GM23248 (cell line): ENCODE data around the gene UBAC2. TPM values are rescaled to one million over a fixed set of nuclear protein-coding genes. Genes with fewer than 3 reads are reported as not detected.
A peak's percentile ranks its signal among the peaks of the same experiment; 100 is the strongest.

Experiments used
- DNase-seq: peaks from one replicate; pipeline ENCODE4 v3.0.0-alpha.2; 2015
- H2AFZ ChIP-seq: fragments of 200-600 bp; sonication (generic); 2 replicates; pipeline ENCODE4 v1.6.1; 2016; ENCODE audit warnings: antibody characterized with exemption
- H3F3A ChIP-seq: fragments of 200-600 bp; sonication (generic); 2 replicates; pipeline ENCODE4 v1.6.1; 2016; ENCODE audit warnings: mild to moderate bottlenecking, antibody characterized with exemption, mixed run types; ENCODE audit not compliant: insufficient read depth
- H3K27ac ChIP-seq: fragments of 200-600 bp; sonication (generic); 2 replicates; pipeline ENCODE4 v1.5.1; 2016; ENCODE audit warnings: mild to moderate bottlenecking
- H3K27me3 ChIP-seq: fragments of 200-600 bp; sonication (generic); replicated peaks from 2 replicates; pipeline ENCODE4 v1.6.1; 2016; ENCODE audit warnings: mild to moderate bottlenecking; ENCODE audit not compliant: insufficient read depth
- H3K36me3 ChIP-seq: fragments of 200-600 bp; sonication (generic); 2 replicates; pipeline ENCODE4 v1.6.1; 2016; ENCODE audit warnings: low read depth, mild to moderate bottlenecking
- H3K4me1 ChIP-seq: fragments of 200-600 bp; sonication (generic); 2 replicates; pipeline ENCODE4 v1.6.1; 2016; ENCODE audit warnings: mild to moderate bottlenecking; ENCODE audit not compliant: insufficient read depth
- H3K4me2 ChIP-seq: fragments of 200-600 bp; sonication (generic); one replicate; pipeline ENCODE4 v1.6.1; 2016; ENCODE audit warnings: mild to moderate bottlenecking; ENCODE audit not compliant: unreplicated experiment
- H3K4me3 ChIP-seq: fragments of 200-600 bp; sonication (generic); 2 replicates; pipeline ENCODE4 v1.5.1; 2016; ENCODE audit warnings: mild to moderate bottlenecking
- H3K79me2 ChIP-seq: fragments of 200-600 bp; sonication (generic); 2 replicates; pipeline ENCODE4 v1.6.1; 2016; ENCODE audit warnings: mild to moderate bottlenecking; ENCODE audit not compliant: insufficient read depth
- H3K9ac ChIP-seq: fragments of 200-600 bp; sonication (generic); 2 replicates; pipeline ENCODE4 v1.6.1; 2016; ENCODE audit warnings: mild to moderate bottlenecking
- H3K9me2 ChIP-seq: fragments of 200-600 bp; sonication (generic); 2 replicates; pipeline ENCODE4 v1.6.1; 2016; ENCODE audit warnings: mixed run types, mild to moderate bottlenecking, moderate library complexity; ENCODE audit not compliant: insufficient read depth
- H3K9me3 ChIP-seq: fragments of 200-600 bp; sonication (generic); one replicate; pipeline ENCODE4 v1.6.1; 2017; ENCODE audit warnings: low read depth
- H4K20me1 ChIP-seq: fragments of 200-600 bp; sonication (generic); 2 replicates; pipeline ENCODE4 v1.6.0; 2016; ENCODE audit not compliant: insufficient read depth
- EZH2 ChIP-seq: fragments of 200-600 bp; sonication (generic); IDR thresholded peaks from 2 replicates; pipeline ENCODE4 v1.6.1; 2018; ENCODE audit warnings: antibody characterized with exemption, mild to moderate bottlenecking; ENCODE audit not compliant: insufficient read depth, poor library complexity, severe bottlenecking
- EZH2phosphoT487 ChIP-seq: fragments of 200-600 bp; sonication (generic); IDR thresholded peaks from 2 replicates; pipeline ENCODE4 v1.6.1; 2018; ENCODE audit warnings: antibody characterized with exemption, moderate library complexity, mild to moderate bottlenecking, low read depth; ENCODE audit not compliant: insufficient read depth
- WGBS, 2 experiments: methylation state at CpG; one replicate each; pipeline ENCODE4 v1.1.6; 2015 to 2017; ENCODE audit warnings: low lambda C conversion rate in 2 of 2, low coverage in 1 of 2; ENCODE audit errors: missing lambda C conversion rate in 2 of 2; 5-methylcytosine and 5-hydroxymethylcytosine counted together
- in situ Hi-C: fragments of 300-500 bp; cut with MboI; formaldehyde crosslinking; loops from 2 replicates; pipeline ENCODE4 v1.15.0; 2020
- polyA plus RNA-seq: library from polyadenylated mRNA; unstranded; fragments of >200 nt; fragmentation: Nextera tagmentation; extraction: Ambion mirVana; gene quantifications from 2 replicates; pipeline ENCODE4 v1.2.1, GENCODE V29; 2016
- total RNA-seq: library from RNA; depleted of rRNA; stranded (reverse); fragments of >200 nt; shearing (Covaris generic); gene quantifications from 2 replicates; pipeline ENCODE4 v1.2.3, GENCODE V29; 2014

Gene UBAC2
- total and polyA plus RNA-seq, 2 experiments from 2014 or later, result 66.1 to 95.9 TPM

DNA sequence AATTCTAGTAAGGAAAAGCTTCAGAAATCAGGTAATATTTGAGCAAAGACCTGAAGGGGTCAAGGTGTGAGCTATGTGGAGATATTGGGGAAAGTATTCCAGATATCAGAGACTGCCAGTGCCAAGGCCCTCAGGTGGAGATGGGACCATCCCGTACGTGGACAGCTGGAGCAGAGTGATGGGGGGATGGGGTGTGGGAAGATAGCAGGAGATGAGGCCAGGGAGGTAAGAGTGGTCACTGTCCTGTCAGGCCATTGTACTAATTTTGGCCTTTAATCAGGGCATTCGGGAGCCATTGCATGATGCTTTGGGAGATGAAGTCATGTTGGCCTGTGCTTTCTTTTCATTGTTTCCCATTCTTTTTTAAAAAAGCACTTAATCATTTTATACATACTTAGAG is 70.6 kb downstream of the UBAC2 start:
- H3K79me2 ChIP-seq, result no peaks in the 10 kb centered on the region; the same call in 1 of the 2 replicates
- H3K9me2 ChIP-seq, result no peaks in the 10 kb centered on the region
- H3K9me3 ChIP-seq, result no peaks in the 10 kb centered on the region
- H3K36me3 ChIP-seq, result no peaks in the 10 kb centered on the region
- in situ Hi-C loops, result loop anchor here (5.0 kb wide), 1 partner anchor 166 kb away; no protein-coding TSS in a partner anchor
- no peak for DNase-seq
- H4K20me1 ChIP-seq, result 0 out of 2 replicates have a peak, but pooled peaks cover 3% of the 10 kb centered on the region
- no peak overlapping the region for H3K27ac ChIP-seq
- TF ChIP-seq EZH2phosphoT487 (no peak), EZH2 (no peak)
- WGBS, 2 experiments, result 73 to 84% methylated on average over 3 of the region's 3 CpGs
- peaks cover 7% of the 10 kb centered on the region for H3K4me1 ChIP-seq
- no peaks in the 10 kb centered on the region for H3K27me3 ChIP-seq
- H2AFZ ChIP-seq, result no peak overlapping the region
- H3K4me3 ChIP-seq, result no peak overlapping the region
- no peak overlapping the region for H3K9ac ChIP-seq
- H3F3A ChIP-seq, result peaks cover 8% of the 10 kb centered on the region
- no peak overlapping the region for H3K4me2 ChIP-seq

DNA sequence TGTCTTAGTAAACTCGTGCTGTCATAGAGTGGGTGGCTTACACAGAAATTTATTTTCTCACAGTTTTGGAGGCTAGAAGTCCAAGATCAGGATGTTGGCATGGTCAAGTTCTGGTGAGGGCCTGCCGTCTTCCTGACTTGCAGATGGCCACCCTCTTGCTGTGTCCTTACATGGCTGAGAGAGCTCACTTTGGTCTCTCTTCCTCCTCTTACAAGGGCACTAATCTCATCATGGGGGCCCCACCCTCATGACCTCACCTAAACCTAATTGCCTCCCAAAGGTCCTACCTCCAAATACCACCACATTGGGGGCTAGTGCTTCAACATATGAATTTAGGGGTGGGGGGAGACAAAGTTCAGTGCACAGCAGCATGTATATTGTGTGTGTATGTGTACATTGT is 71.8 kb downstream of the UBAC2 start:
- Histone ChIP-seq H3K9me2 (no peaks in the 10 kb centered on the region), H4K20me1 (0 out of 2 replicates have a peak, but pooled peaks cover 3% of the 10 kb centered on the region), H3K4me1 (peaks cover 7% of the 10 kb centered on the region), H3F3A (peaks cover 8% of the 10 kb centered on the region), H3K27ac (no peak overlapping the region), H3K36me3 (no peaks in the 10 kb centered on the region), H3K27me3 (no peaks in the 10 kb centered on the region), H3K9me3 (no peaks in the 10 kb centered on the region), H2AFZ (no peak overlapping the region), H3K4me2 (no peak overlapping the region), H3K9ac (no peak overlapping the region), H3K79me2 (no peaks in the 10 kb centered on the region; the same call in 1 of the 2 replicates), H3K4me3 (no peak overlapping the region)
- in situ Hi-C loops, result loop anchor here (5.0 kb wide), 1 partner anchor 165 kb away; no protein-coding TSS in a partner anchor
- WGBS, 2 experiments, result 94 to 97% methylated on average over 2 of the region's 2 CpGs
- TF ChIP-seq EZH2 (no peak), EZH2phosphoT487 (no peak)
- no peak for DNase-seq

DNA sequence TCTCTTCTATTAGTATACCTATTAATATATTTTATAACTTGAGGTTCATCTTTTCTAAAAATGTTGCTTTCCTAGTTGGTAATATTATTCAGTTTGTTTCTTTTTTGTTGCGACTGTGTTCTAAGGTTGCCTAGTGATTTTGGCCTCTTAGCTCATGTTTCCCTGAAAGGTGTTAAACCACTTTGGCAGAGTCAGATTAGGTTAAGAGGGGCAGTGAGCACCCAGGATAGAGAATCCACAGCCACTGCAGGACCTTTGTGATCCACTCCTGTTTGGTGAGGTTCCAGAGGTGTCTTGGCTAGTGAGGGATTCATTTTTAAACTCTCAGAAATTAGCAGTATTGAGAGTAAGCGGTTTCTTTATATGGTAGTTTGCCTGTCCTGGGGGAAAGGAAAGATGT is 72.5 kb downstream of the UBAC2 start:
- in situ Hi-C loops, result loop anchor here (5.0 kb wide), 1 partner anchor 164 kb away; no protein-coding TSS in a partner anchor
- TF ChIP-seq EZH2phosphoT487, result no peak
- no peak for TF ChIP-seq EZH2
- WGBS, 2 experiments, result 94 to 97% methylated on average over 2 of the region's 2 CpGs

DNA sequence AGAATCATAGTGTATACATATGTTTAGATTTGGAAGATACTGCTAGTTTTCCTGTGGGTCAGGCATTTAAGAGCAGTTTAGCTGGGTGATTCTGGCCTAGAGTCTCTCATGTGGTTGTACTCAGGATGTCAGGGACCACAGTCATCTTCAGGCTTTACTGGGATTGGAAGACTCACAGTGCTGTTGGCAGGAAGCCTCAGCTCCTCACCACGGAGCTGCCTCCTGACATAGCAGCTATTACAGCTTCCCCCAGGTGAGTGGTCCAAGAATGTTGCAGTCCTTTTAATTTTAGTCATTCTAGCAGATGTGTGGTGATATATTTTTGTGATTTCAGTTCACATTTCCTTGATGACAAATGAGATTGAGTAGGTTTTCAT is 74.4 kb downstream of the UBAC2 start:
- Histone ChIP-seq H3K9me2 (no peaks in the 10 kb centered on the region), H3K4me3 (no peak overlapping the region)
- in situ Hi-C loops, result no loop called here

More for the DNA sequence above, 72.5 kb downstream of the UBAC2 start:
- Histone ChIP-seq H3K4me1 (peaks cover 7% of the 10 kb centered on the region), H3K4me3 (no peak overlapping the region), H3K79me2 (peaks cover 6% of the 10 kb centered on the region; the same call in 1 of the 2 replicates), H2AFZ (no peak overlapping the region), H3K27me3 (no peaks in the 10 kb centered on the region), H3F3A (peaks cover 8% of the 10 kb centered on the region), H3K36me3 (no peaks in the 10 kb centered on the region), H3K27ac (no peak overlapping the region), H3K9me3 (no peaks in the 10 kb centered on the region), H3K9me2 (no peaks in the 10 kb centered on the region), H4K20me1 (0 out of 2 replicates have a peak, but pooled peaks cover 3% of the 10 kb centered on the region), H3K4me2 (no peak overlapping the region), H3K9ac (no peak overlapping the region)
- no peak for DNase-seq

More for the DNA sequence above, 74.4 kb downstream of the UBAC2 start:
- TF ChIP-seq EZH2phosphoT487, result no peak
- TF ChIP-seq EZH2, result no peak
- Histone ChIP-seq H3K9ac (no peak overlapping the region), H3K36me3 (no peaks in the 10 kb centered on the region), H3K27ac (0 out of 2 replicates have a peak overlapping the region, but pooled peaks have one; percentile 7), H3K9me3 (no peaks in the 10 kb centered on the region), H3F3A (peaks cover 13% of the 10 kb centered on the region), H3K4me2 (no peak overlapping the region), H3K79me2 (peaks cover 6% of the 10 kb centered on the region; the same call in 1 of the 2 replicates), H3K4me1 (peaks cover 13% of the 10 kb centered on the region), H3K27me3 (no peaks in the 10 kb centered on the region), H2AFZ (no peak overlapping the region), H4K20me1 (0 out of 2 replicates have a peak, but pooled peaks cover 3% of the 10 kb centered on the region)
- peak; percentile 88 for DNase-seq
- WGBS, 2 experiments, result 0 to 4% methylated on average over 1 of the region's 1 CpG
